GM12891 (cell line): Measurements from ENCODE around the gene SH3RF2.

ENCODE experiments used
- POLR2A ChIP-seq: IDR thresholded peaks from 2 replicates; pipeline ENCODE4 v1.6.1; 2011; ENCODE audit warnings: low read depth, low read length, control low read depth
- POLR2AphosphoS5 ChIP-seq: IDR thresholded peaks from 2 replicates; pipeline ENCODE4 v1.6.1; 2011; ENCODE audit warnings: low read depth, low read length, control low read depth

DNA sequence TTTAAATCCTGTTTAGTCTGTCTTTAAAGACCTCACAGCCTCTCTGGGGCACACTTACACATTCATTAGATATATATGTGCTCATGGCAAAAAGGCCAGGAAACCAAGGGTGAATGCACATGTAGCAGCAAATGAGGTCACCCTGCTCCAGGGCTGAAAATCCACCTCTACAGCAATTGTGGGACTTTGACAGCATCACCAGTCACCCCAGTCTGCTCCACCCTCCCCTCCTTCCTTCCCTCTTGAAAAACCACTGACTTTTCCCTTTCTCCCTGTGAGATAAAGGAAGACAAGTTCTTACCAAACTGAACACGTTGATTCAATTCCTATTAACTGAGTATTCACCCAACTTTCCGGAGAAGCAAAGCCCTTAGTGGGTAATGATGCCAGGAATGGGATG lies 15.2 kb upstream of the SH3RF2 start:
- TF ChIP-seq POLR2AphosphoS5 = no peak
- TF ChIP-seq POLR2A = no peak
